Nephron (organoid): ENCODE data around the gene CES1.
"Not testable (repeated sequence)": the region's sequence is repeated elsewhere in the genome, so short reads cannot be mapped to it uniquely, and the experiment has no call there.

Experiments used
- H3K27ac Mint-ChIP-seq, 3 experiments: 2 replicates each; pipeline ENCODE4 v1.8.0; 2020; ENCODE audit warnings: mixed read lengths in 3 of 3, mild to moderate bottlenecking in 2 of 3, moderate library complexity in 1 of 3
- H3K27me3 Mint-ChIP-seq: 2 replicates; pipeline ENCODE4 v1.8.0; 2021; ENCODE audit warnings: low read depth, mild to moderate bottlenecking, moderate library complexity, mixed read lengths
- H3K36me3 Mint-ChIP-seq: 2 replicates; pipeline ENCODE4 v1.8.0; 2020; ENCODE audit warnings: low read depth, mixed read lengths
- H3K4me1 Mint-ChIP-seq: 2 replicates; pipeline ENCODE4 v1.8.0; 2020; ENCODE audit warnings: mixed read lengths
- H3K4me3 Mint-ChIP-seq, 3 experiments: 2 replicates each; pipeline ENCODE4 v1.8.0; 2020; ENCODE audit warnings: mild to moderate bottlenecking in 3 of 3, mixed read lengths in 3 of 3, moderate library complexity in 2 of 3
- H3K9me3 Mint-ChIP-seq: 2 replicates; pipeline ENCODE4 v1.8.0; 2020; ENCODE audit warnings: mixed read lengths
- CTCF ChIP-seq, 3 experiments: fragments of 200-600 bp; sonication (generic); IDR thresholded peaks; one replicate each; pipeline ENCODE4 v1.5.0; 2021; ENCODE audit warnings: antibody characterized with exemption in 3 of 3; ENCODE audit not compliant: unreplicated experiment in 3 of 3

The CES1 gene

GRCh38 chr16:55817236-55817912, 15.5 kb downstream of the CES1 start:
- H3K4me3 Mint-ChIP-seq, result no peak overlapping the region
- peaks cover 51% of the 10 kb centered on the region for H3K27me3 Mint-ChIP-seq

GRCh38 chr16:55816222-55816621, 16.7 kb downstream of the CES1 start:
- not testable (repeated sequence) for H3K36me3 Mint-ChIP-seq, H3K4me3 Mint-ChIP-seq, H3K4me1 Mint-ChIP-seq, H3K9me3 Mint-ChIP-seq, H3K27ac Mint-ChIP-seq
- peaks cover 54% of the 10 kb centered on the region for H3K27me3 Mint-ChIP-seq

More at GRCh38 chr16:55817236-55817912, 15.5 kb downstream of the CES1 start:
- Mint-ChIP-seq H3K27ac (no peak overlapping the region), H3K36me3 (no peaks in the 10 kb centered on the region), H3K4me1 (no peaks in the 10 kb centered on the region), H3K9me3 (no peaks in the 10 kb centered on the region)
- TF ChIP-seq CTCF (IDR thresholded peaks at IDR 0.05; ENCODE audit: unreplicated experiment in 3 of 3), result no peak

GRCh38 chr16:55815320-55815719, 17.6 kb downstream of the CES1 start:
- Mint-ChIP-seq H3K27ac (no peak overlapping the region), H3K27me3 (peaks cover 62% of the 10 kb centered on the region), H3K4me3 (no peak overlapping the region), H3K4me1 (no peaks in the 10 kb centered on the region), H3K36me3 (no peaks in the 10 kb centered on the region), H3K9me3 (no peaks in the 10 kb centered on the region)
- TF ChIP-seq CTCF (IDR thresholded peaks at IDR 0.05; ENCODE audit: unreplicated experiment in 3 of 3), result no peak

GRCh38 chr16:55814174-55814573, 18.7 kb downstream of the CES1 start:
- not testable (repeated sequence) for H3K4me3 Mint-ChIP-seq, H3K9me3 Mint-ChIP-seq, H3K4me1 Mint-ChIP-seq, H3K36me3 Mint-ChIP-seq, H3K27ac Mint-ChIP-seq
- H3K27me3 Mint-ChIP-seq, result peaks cover 60% of the 10 kb centered on the region

- H3K4me1 Mint-ChIP-seq, H3K36me3 Mint-ChIP-seq, H3K9me3 Mint-ChIP-seq, H3K4me3 Mint-ChIP-seq, H3K27ac Mint-ChIP-seq: not testable (repeated sequence)
- peaks cover 58% of the 10 kb centered on the region for H3K27me3 Mint-ChIP-seq
Measured at GRCh38 chr16:55813730-55814129, 19.2 kb downstream of the CES1 start.

- Mint-ChIP-seq H3K4me1 (no peaks in the 10 kb centered on the region), H3K4me3 (no peak overlapping the region), H3K27me3 (peaks cover 56% of the 10 kb centered on the region), H3K9me3 (no peaks in the 10 kb centered on the region), H3K27ac (no peak overlapping the region), H3K36me3 (no peaks in the 10 kb centered on the region)
- TF ChIP-seq CTCF (IDR thresholded peaks at IDR 0.05; ENCODE audit: unreplicated experiment in 3 of 3), result no peak
Measured at GRCh38 chr16:55812951-55813350, 19.9 kb downstream of the CES1 start.

GRCh38 chr16:55811811-55812210, 21.1 kb downstream of the CES1 start:
- Mint-ChIP-seq H3K9me3 (no peaks in the 10 kb centered on the region), H3K36me3 (no peaks in the 10 kb centered on the region), H3K4me3 (no peak overlapping the region), H3K27me3 (peaks cover 49% of the 10 kb centered on the region), H3K4me1 (no peaks in the 10 kb centered on the region), H3K27ac (no peak overlapping the region)
- TF ChIP-seq CTCF (IDR thresholded peaks at IDR 0.05; ENCODE audit: unreplicated experiment in 3 of 3), result no peak
